ENCODE data around the gene PTPRJ. TPM values are rescaled to one million over a fixed set of nuclear protein-coding genes. Genes with fewer than 3 reads are reported as not detected.
"Not testable (repeated sequence)": the region's sequence is repeated elsewhere in the genome, so short reads cannot be mapped to it uniquely, and the experiment has no call there.

PTPRJ gene
- total RNA-seq, 2 donors from 2014 or later = 3.4 to 8.0 TPM

GRCh38 chr11:48184452-48184851, 204.1 kb downstream of the PTPRJ start:
- Histone ChIP-seq H3K27ac (no peak overlapping the region), H3K4me1 (peaks cover 0 to 8% of the 10 kb centered on the region in 2 donors), H3K36me3 (no peaks in the 10 kb centered on the region), H3K27me3 (no peaks in the 10 kb centered on the region), H3K4me3 (no peak overlapping the region), H3K9me3 (no peaks in the 10 kb centered on the region)
- DNase-seq (ENCODE audit: low spot score) = no peak
- TF ChIP-seq, protein P1, sequence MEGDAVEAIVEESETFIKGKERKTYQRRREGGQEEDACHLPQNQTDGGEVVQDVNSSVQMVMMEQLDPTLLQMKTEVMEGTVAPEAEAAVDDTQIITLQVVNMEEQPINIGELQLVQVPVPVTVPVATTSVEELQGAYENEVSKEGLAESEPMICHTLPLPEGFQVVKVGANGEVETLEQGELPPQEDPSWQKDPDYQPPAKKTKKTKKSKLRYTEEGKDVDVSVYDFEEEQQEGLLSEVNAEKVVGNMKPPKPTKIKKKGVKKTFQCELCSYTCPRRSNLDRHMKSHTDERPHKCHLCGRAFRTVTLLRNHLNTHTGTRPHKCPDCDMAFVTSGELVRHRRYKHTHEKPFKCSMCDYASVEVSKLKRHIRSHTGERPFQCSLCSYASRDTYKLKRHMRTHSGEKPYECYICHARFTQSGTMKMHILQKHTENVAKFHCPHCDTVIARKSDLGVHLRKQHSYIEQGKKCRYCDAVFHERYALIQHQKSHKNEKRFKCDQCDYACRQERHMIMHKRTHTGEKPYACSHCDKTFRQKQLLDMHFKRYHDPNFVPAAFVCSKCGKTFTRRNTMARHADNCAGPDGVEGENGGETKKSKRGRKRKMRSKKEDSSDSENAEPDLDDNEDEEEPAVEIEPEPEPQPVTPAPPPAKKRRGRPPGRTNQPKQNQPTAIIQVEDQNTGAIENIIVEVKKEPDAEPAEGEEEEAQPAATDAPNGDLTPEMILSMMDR (IDR thresholded peaks at IDR 0.05) = no peak

- not testable (repeated sequence) for H3K27ac ChIP-seq; DNase-seq (ENCODE audit: low spot score); H3K27me3 ChIP-seq; H3K4me1 ChIP-seq; H3K4me3 ChIP-seq; H3K36me3 ChIP-seq
- H3K9me3 ChIP-seq = peaks cover 0 to 24% of the 10 kb centered on the region in 2 donors
Measured at GRCh38 chr11:48190906-48191654, 210.7 kb downstream of the PTPRJ start.

DNA sequence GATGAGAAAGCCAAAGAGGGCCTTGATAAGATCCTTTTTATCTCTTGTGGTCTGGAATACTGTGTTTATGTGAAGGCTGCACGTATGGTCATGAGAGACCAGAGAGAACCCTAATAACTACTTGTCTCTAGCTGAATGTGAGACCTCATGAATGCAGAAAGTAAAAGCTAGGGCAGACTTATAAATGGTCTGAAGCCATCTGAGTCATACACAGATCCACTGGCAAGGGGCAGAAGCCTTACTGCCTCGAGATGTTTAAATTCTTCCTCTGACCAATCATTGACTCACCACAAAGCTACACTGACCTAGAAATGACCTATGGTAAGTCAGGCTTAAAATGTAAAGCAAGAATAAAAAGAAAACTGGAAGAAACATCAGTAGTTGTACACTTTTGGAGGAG, 213.5 kb downstream of the PTPRJ start:
- TF ChIP-seq, protein P1 (IDR thresholded peaks at IDR 0.05) = no peak
- Histone ChIP-seq H3K4me1 (no peaks in the 10 kb centered on the region), H3K27me3 (no peaks in the 10 kb centered on the region), H3K4me3 (no peak overlapping the region), H3K9me3 (peaks cover 0 to 32% of the 10 kb centered on the region in 2 donors), H3K27ac (no peak overlapping the region), H3K36me3 (no peaks in the 10 kb centered on the region)
- no peak for DNase-seq (ENCODE audit: low spot score)

DNA sequence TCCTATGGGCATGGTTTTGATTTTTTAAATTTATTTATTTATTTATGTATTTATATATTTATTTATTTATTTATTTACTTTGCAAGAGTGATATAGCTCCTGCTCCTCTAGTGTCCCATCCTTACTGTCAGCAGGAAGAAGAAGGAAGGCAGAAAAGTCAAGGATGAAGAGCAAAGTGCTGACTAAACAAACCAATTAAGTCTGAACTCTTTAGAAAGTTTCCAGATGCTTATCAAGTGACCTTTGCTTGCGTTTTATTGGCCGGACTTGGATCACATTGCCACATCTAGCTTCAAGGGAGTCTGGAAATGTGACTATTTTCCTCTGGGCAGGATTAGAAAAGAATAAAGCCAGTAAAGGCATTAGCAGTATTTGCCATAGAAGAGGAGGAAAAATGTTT, 227.5 kb downstream of the PTPRJ start:
- Histone ChIP-seq H3K27me3 (no peaks in the 10 kb centered on the region), H3K4me3 (no peak overlapping the region), H3K27ac (no peak overlapping the region), H3K9me3 (no peaks in the 10 kb centered on the region), H3K4me1 (no peaks in the 10 kb centered on the region), H3K36me3 (no peaks in the 10 kb centered on the region)
- DNase-seq (ENCODE audit: low spot score) = no peak
- TF ChIP-seq, protein P1 (IDR thresholded peaks at IDR 0.05) = no peak

GRCh38 chr11:48210052-48210451, 229.7 kb downstream of the PTPRJ start:
- H3K36me3 ChIP-seq = no peaks in the 10 kb centered on the region
- H3K4me3 ChIP-seq = no peak overlapping the region
- H3K27ac ChIP-seq = no peak overlapping the region
- no peaks in the 10 kb centered on the region for H3K4me1 ChIP-seq
- DNase-seq (ENCODE audit: low spot score) = no peak
- H3K9me3 ChIP-seq = no peaks in the 10 kb centered on the region
- TF ChIP-seq, protein P1 (IDR thresholded peaks at IDR 0.05) = peak in 1 of 2 donors; percentile 27
- H3K27me3 ChIP-seq = no peaks in the 10 kb centered on the region

DNA sequence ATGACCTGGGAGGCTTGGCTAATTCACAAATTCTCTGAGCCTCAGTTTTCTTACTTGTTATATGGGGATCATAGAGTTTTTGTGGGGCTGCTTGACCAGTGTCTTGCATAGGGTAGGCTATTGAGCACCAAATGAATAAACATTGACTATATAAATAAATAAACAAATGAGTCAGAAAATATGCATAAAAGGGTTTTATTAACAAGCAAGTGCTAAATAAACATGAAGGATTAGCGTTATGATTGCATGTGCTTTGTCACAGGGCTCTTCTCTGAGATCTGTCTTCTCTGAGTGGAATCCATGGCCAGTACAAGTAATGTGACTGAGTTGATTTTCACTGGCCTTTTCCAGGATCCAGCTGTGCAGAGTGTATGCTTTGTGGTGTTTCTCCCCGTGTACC, 236.2 kb downstream of the PTPRJ start, which contains the start of gene OR4B1:
TSS of gene OR4B1 (plus strand) at position 301 of the 400 bp plus-strand sequence. CDS start at position 301, 0 bp downstream.
- no peak for DNase-seq (ENCODE audit: low spot score)
- TF ChIP-seq, protein P1 (IDR thresholded peaks at IDR 0.05) = no peak

More for the DNA sequence above, 236.2 kb downstream of the PTPRJ start, which contains the start of gene OR4B1:
- H3K36me3 ChIP-seq = no peaks in the 10 kb centered on the region
- H3K4me1 ChIP-seq = no peaks in the 10 kb centered on the region
- no peaks in the 10 kb centered on the region for H3K9me3 ChIP-seq
- H3K27me3 ChIP-seq = no peaks in the 10 kb centered on the region
- H3K27ac ChIP-seq = no peak within 1 kb of the TSS
- no peak within 1 kb of the TSS for H3K4me3 ChIP-seq

MicroRNAs within 50 kb of the gene (microRNA counts, 767-probe panel; counts per million panel counts)
- microRNA hsa-miR-3161 = 0 to 31.0 counts per million in 2 donors

Small RNA genes within 50 kb of the gene (microRNA-seq; reads per million reads assigned to microRNA genes)
- gene MIR3161 (ENCODE audit: borderline number of aligned reads in 2 of 2, borderline replicate concordance in 1 of 2) = 0 reads per million in 2 donors

Other genes with a start within 250 kb of the PTPRJ start
- 10 to 100 TPM; 31.0 to 37.8 TPM for gene FNBP4, start 213.2 kb upstream of the PTPRJ start, total RNA-seq
- 10 to 100 TPM in 1 of 2 donors, 1 to 10 TPM in 1; 7.1 to 11.7 TPM for gene NUP160, start 132.2 kb upstream of the PTPRJ start, total RNA-seq
- gene OR4B1, start 236.3 kb downstream of the PTPRJ start, total RNA-seq = not detected